ENCODE data around the gene C1orf159.

- TF ChIP-seq POLR2A (IDR thresholded peaks at IDR 0.05; ENCODE audit: low read length) (no peak), GATA1 (IDR thresholded peaks at IDR 0.05; ENCODE audit: low read depth, low read length) (no peak)
These were observed 29.7 kb downstream of the C1orf159 start for GRCh38 chr1:1085911-1086841.

Data from erythroblast (primary cell).